ENCODE data around the gene DENND1A. TPM values are rescaled to one million over a fixed set of nuclear protein-coding genes. Genes with fewer than 3 reads are reported as not detected.

The DENND1A gene
- total RNA-seq, 1 donor from 2014 or later = 37.3 TPM

- DNase-seq (ENCODE audit: low spot score in 2 of 2) = no peak
- no peak for TF ChIP-seq CTCF (IDR thresholded peaks at IDR 0.05)
- Histone ChIP-seq H3K4me3 (no peak overlapping the region), H3K9me3 (no peaks in the 10 kb centered on the region), H3K27me3 (no peaks in the 10 kb centered on the region), H3K4me1 (no peaks in the 10 kb centered on the region), H3K27ac (no peak overlapping the region), H3K36me3 (no peaks in the 10 kb centered on the region)
- intact Hi-C loops (cut with DNase I) = no loop called here
Observed at GRCh38 chr9:123482295-123482968, 447.5 kb downstream of the DENND1A start.

- H3K27me3 ChIP-seq = no peaks in the 10 kb centered on the region
- DNase-seq (ENCODE audit: low spot score in 2 of 2) = no peak
- H3K9me3 ChIP-seq = no peaks in the 10 kb centered on the region
- no peak for TF ChIP-seq CTCF (IDR thresholded peaks at IDR 0.05)
- no peak overlapping the region for H3K4me3 ChIP-seq
- no peak overlapping the region for H3K27ac ChIP-seq
- no peaks in the 10 kb centered on the region for H3K36me3 ChIP-seq
- H3K4me1 ChIP-seq = no peaks in the 10 kb centered on the region
- intact Hi-C loops (cut with DNase I) = no loop called here
Observed at GRCh38 chr9:123481209-123481865, 448.6 kb downstream of the DENND1A start.

- no peak overlapping the region for H3K27ac ChIP-seq
- H3K4me1 ChIP-seq = no peaks in the 10 kb centered on the region
- no peak overlapping the region for H3K4me3 ChIP-seq
- no peaks in the 10 kb centered on the region for H3K36me3 ChIP-seq
- no peak for TF ChIP-seq CTCF (IDR thresholded peaks at IDR 0.05)
- H3K9me3 ChIP-seq = no peaks in the 10 kb centered on the region
- no peak for DNase-seq (ENCODE audit: low spot score in 2 of 2)
- no peaks in the 10 kb centered on the region for H3K27me3 ChIP-seq
- intact Hi-C loops (cut with DNase I) = no loop called here
Observed at GRCh38 chr9:123480791-123481190, 449.1 kb downstream of the DENND1A start.

- Histone ChIP-seq H3K4me3 (no peak overlapping the region), H3K36me3 (no peaks in the 10 kb centered on the region), H3K27me3 (no peaks in the 10 kb centered on the region), H3K4me1 (no peaks in the 10 kb centered on the region), H3K9me3 (no peaks in the 10 kb centered on the region), H3K27ac (no peak overlapping the region)
- DNase-seq (ENCODE audit: low spot score in 2 of 2) = no peak
- intact Hi-C loops (cut with DNase I) = no loop called here
- TF ChIP-seq CTCF (IDR thresholded peaks at IDR 0.05) = no peak
Observed at GRCh38 chr9:123480096-123480495, 449.8 kb downstream of the DENND1A start.

DNA sequence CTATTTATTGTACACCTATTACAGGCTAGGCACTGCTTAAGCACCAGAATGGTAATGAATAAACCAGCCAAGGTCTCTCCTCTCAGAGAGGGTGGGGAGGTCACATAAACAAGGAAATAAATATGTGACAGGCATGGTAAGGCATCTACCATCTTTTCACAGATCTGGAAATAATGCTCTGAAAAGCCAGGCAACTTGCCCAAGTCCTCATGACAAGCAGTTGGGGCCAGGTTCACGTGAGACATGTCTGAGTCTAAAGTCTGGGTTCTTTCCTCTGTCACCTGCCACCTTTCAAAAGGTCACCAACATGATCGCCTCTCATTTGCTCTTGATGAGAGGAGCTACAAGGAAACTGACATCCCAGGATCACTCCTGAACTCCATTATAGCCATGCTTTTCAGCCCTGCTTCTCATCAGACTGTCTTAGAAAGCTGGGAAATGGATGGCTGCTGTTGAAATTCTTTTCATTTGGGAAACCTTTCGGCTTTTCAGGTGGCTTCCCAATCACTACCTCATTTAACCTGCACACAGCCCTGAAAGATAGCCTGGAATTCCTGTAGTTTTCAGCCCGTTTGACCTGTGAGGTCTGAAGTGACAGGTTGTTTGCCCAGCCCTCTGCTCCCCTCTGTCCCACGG is 450.8 kb downstream of the DENND1A start:
- Histone ChIP-seq H3K36me3 (no peaks in the 10 kb centered on the region), H3K27ac (no peak overlapping the region), H3K9me3 (no peaks in the 10 kb centered on the region), H3K4me1 (no peaks in the 10 kb centered on the region), H3K27me3 (no peaks in the 10 kb centered on the region), H3K4me3 (no peak overlapping the region)
- DNase-seq (ENCODE audit: low spot score in 2 of 2) = no peak
- TF ChIP-seq CTCF (IDR thresholded peaks at IDR 0.05) = no peak
- intact Hi-C loops (cut with DNase I) = no loop called here

Measured in ascending aorta (tissue), 2 donors.